H9 (cell line): ENCODE measurements around the gene ERC2. TPM values are rescaled to one million over a fixed set of nuclear protein-coding genes. Genes with fewer than 3 reads are reported as not detected.

Experiments used
- DNase-seq: peaks from one replicate; pipeline ENCODE4 v3.0.0-alpha.2; 2017
- H2AFZ ChIP-seq: one replicate; pipeline ENCODE4 v1.6.1; 2013; ENCODE audit warnings: mild to moderate bottlenecking, low read length, control low read depth, moderate library complexity
- H2AK5ac ChIP-seq: 2 replicates; pipeline ENCODE4 v1.6.1; 2013; ENCODE audit warnings: low read length, control low read depth, mixed read lengths; ENCODE audit not compliant: insufficient read length
- H2BK120ac ChIP-seq: one replicate; pipeline ENCODE4 v1.6.1; 2013; ENCODE audit warnings: low read depth, mild to moderate bottlenecking, low read length, control low read depth, inconsistent platforms; ENCODE audit not compliant: poor library complexity, severe bottlenecking
- H2BK12ac ChIP-seq: 2 replicates; pipeline ENCODE4 v1.6.1; 2013; ENCODE audit warnings: low read length, control low read depth, mixed read lengths, low read depth; ENCODE audit not compliant: insufficient read length
- H2BK15ac ChIP-seq: 2 replicates; pipeline ENCODE4 v1.6.1; 2013; ENCODE audit warnings: low read depth, low read length, control low read depth
- H2BK20ac ChIP-seq: one replicate; pipeline ENCODE4 v1.6.1; 2013; ENCODE audit warnings: low read depth, mild to moderate bottlenecking, low read length, control low read depth, inconsistent platforms; ENCODE audit not compliant: poor library complexity, severe bottlenecking
- H2BK5ac ChIP-seq: 2 replicates; pipeline ENCODE4 v1.6.1; 2013; ENCODE audit warnings: low read length, control low read depth, mixed read lengths; ENCODE audit not compliant: insufficient read length
- H3K14ac ChIP-seq: 2 replicates; pipeline ENCODE4 v1.6.1; 2013; ENCODE audit warnings: low read length, control low read depth; ENCODE audit not compliant: insufficient read depth
- H3K18ac ChIP-seq: 2 replicates; pipeline ENCODE4 v1.6.1; 2013; ENCODE audit warnings: low read depth, mild to moderate bottlenecking, mixed read lengths, low read length, control low read depth; ENCODE audit not compliant: insufficient read length
- H3K23ac ChIP-seq: 2 replicates; pipeline ENCODE4 v1.6.1; 2013; ENCODE audit warnings: low read length, control low read depth, mixed read lengths, low read depth; ENCODE audit not compliant: insufficient read length
- H3K23me2 ChIP-seq: 2 replicates; pipeline ENCODE4 v1.6.1; 2013; ENCODE audit warnings: low read depth, mild to moderate bottlenecking, mixed read lengths, low read length, control low read depth; ENCODE audit not compliant: insufficient read length, poor library complexity, severe bottlenecking
- H3K27ac ChIP-seq: 2 replicates; pipeline ENCODE4 v1.5.1; 2013; ENCODE audit warnings: low read length, control low read depth, mixed read lengths, low read depth; ENCODE audit not compliant: insufficient read length
- H3K27me3 ChIP-seq: 2 replicates; pipeline ENCODE4 v1.6.1; 2013; ENCODE audit warnings: low read length, control low read depth, inconsistent platforms; ENCODE audit not compliant: insufficient read depth
- H3K4ac ChIP-seq: 2 replicates; pipeline ENCODE4 v1.6.1; 2013; ENCODE audit warnings: low read depth, mild to moderate bottlenecking, control low read depth, inconsistent platforms, low read length, moderate library complexity
- H3K4me1 ChIP-seq: 2 replicates; pipeline ENCODE4 v1.6.1; 2013; ENCODE audit warnings: low read length, control low read depth, inconsistent platforms; ENCODE audit not compliant: insufficient read depth
- H3K4me2 ChIP-seq: 2 replicates; pipeline ENCODE4 v1.6.1; 2013; ENCODE audit warnings: low read length, control low read depth, mixed read lengths; ENCODE audit not compliant: insufficient read length, insufficient read depth
- H3K56ac ChIP-seq: 2 replicates; pipeline ENCODE4 v1.6.1; 2013; ENCODE audit warnings: low read depth, mild to moderate bottlenecking, mixed read lengths, low read length, control low read depth; ENCODE audit not compliant: insufficient read length
- H3K79me1 ChIP-seq: 2 replicates; pipeline ENCODE4 v1.6.1; 2013; ENCODE audit warnings: low read depth, mild to moderate bottlenecking, moderate library complexity, low read length, control low read depth, inconsistent platforms; ENCODE audit not compliant: insufficient read depth, poor library complexity, severe bottlenecking
- H3K79me2 ChIP-seq: 2 replicates; pipeline ENCODE4 v1.6.1; 2013; ENCODE audit warnings: low read length, control low read depth, inconsistent platforms; ENCODE audit not compliant: insufficient read depth
- H3K9ac ChIP-seq: 2 replicates; pipeline ENCODE4 v1.6.1; 2013; ENCODE audit warnings: low read length, control low read depth, mixed read lengths; ENCODE audit not compliant: insufficient read length; ENCODE audit errors: extremely low read depth
- H3K9me3 ChIP-seq: one replicate; pipeline ENCODE4 v1.6.1; 2013; ENCODE audit warnings: low read depth, low read length, inconsistent platforms; ENCODE audit not compliant: control insufficient read depth
- H3T11ph ChIP-seq: one replicate; pipeline ENCODE4 v1.6.1; 2013; ENCODE audit warnings: mild to moderate bottlenecking, low read length, control low read depth, inconsistent platforms
- H4K20me1 ChIP-seq: one replicate; pipeline ENCODE4 v1.6.1; 2013; ENCODE audit not compliant: control insufficient read depth, insufficient read length, insufficient read depth
- H4K5ac ChIP-seq: 2 replicates; pipeline ENCODE4 v1.6.1; 2013; ENCODE audit warnings: low read depth, mild to moderate bottlenecking, mixed read lengths, low read length, control low read depth; ENCODE audit not compliant: insufficient read length
- H4K8ac ChIP-seq: replicated peaks from 2 replicates; pipeline ENCODE4 v1.6.1; 2013; ENCODE audit warnings: low read length, control low read depth, mixed read lengths, low read depth; ENCODE audit not compliant: insufficient read length
- H4K91ac ChIP-seq: 2 replicates; pipeline ENCODE4 v1.6.1; 2013; ENCODE audit warnings: low read depth, mild to moderate bottlenecking, moderate library complexity, mixed read lengths, low read length, control low read depth; ENCODE audit not compliant: insufficient read length
- H3K27ac Mint-ChIP-seq, 3 experiments: 2 replicates in 2 of 3; 3 replicates in 1 of 3; pipeline ENCODE4 v1.8.0; 2020 to 2021; ENCODE audit warnings: mixed read lengths in 3 of 3, mild to moderate bottlenecking in 1 of 3, moderate library complexity in 1 of 3
- H3K27me3 Mint-ChIP-seq: 2 replicates; pipeline ENCODE4 v1.8.0; 2021; ENCODE audit warnings: low read depth, mild to moderate bottlenecking, moderate library complexity, mixed read lengths
- H3K36me3 Mint-ChIP-seq, 3 experiments: 2 replicates in 2 of 3; 3 replicates in 1 of 3; pipeline ENCODE4 v1.8.0; 2020 to 2021; ENCODE audit warnings: low read depth in 3 of 3, mixed read lengths in 3 of 3; ENCODE audit not compliant: insufficient read depth in 1 of 3
- H3K4me1 Mint-ChIP-seq, 2 experiments: 2 replicates each; pipeline ENCODE4 v1.8.0; 2020; ENCODE audit warnings: mixed read lengths in 2 of 2
- H3K4me3 Mint-ChIP-seq, 2 experiments: 2 replicates in 1 of 2; 3 replicates in 1 of 2; pipeline ENCODE4 v1.8.0; 2020 to 2021; ENCODE audit warnings: mild to moderate bottlenecking in 2 of 2, mixed read lengths in 2 of 2, moderate library complexity in 1 of 2
- H3K9me3 Mint-ChIP-seq, 2 experiments: 2 replicates in 1 of 2; 3 replicates in 1 of 2; pipeline ENCODE4 v1.8.0; 2020; ENCODE audit warnings: mild to moderate bottlenecking in 2 of 2, mixed read lengths in 2 of 2, moderate library complexity in 1 of 2
- WGBS: extraction: QIAGEN DNeasy Blood & Tissue Kit; methylation state at CpG from one replicate; pipeline ENCODE4 v1.1.7; 2013; ENCODE audit warnings: missing lambda C conversion rate, low lambda C conversion rate, mixed read lengths; ENCODE audit not compliant: insufficient read length; ENCODE audit errors: extremely low coverage; 5-methylcytosine and 5-hydroxymethylcytosine counted together
- total RNA-seq: library from RNA; stranded (reverse); gene quantifications from 2 replicates; pipeline ENCODE4 v1.2.1, GENCODE V29; 2021
- TF ChIP-seq, protein P1 (sequence below): fragments of 200-600 bp; sonication (generic); conservative IDR thresholded peaks from 3 replicates; pipeline ENCODE4 v1.8.0; 2021; ENCODE audit warnings: antibody characterized with exemption, mild to moderate bottlenecking

Gene ERC2
- total RNA-seq, 1 experiment from 2014 or later = 15.4 TPM

GRCh38 chr3:56291953-56292352 lies 176.3 kb downstream of the ERC2 start:
- H2BK12ac ChIP-seq = no peak overlapping the region
- H3K14ac ChIP-seq = no peak overlapping the region
- Mint-ChIP-seq H3K27me3 (no peaks in the 10 kb centered on the region), H3K9me3 (no peaks in the 10 kb centered on the region), H3K4me3 (no peak overlapping the region), H3K4me1 (peaks cover 43 to 45% of the 10 kb centered on the region in 2 experiments), H3K27ac (no peak overlapping the region), H3K36me3 (peaks cover 13 to 18% (median 14%) of the 10 kb centered on the region in 3 experiments; a peak in 6 of 7 replicates)
- H2BK15ac ChIP-seq = no peak overlapping the region
- no peak overlapping the region for H3T11ph ChIP-seq
- no peaks in the 10 kb centered on the region for H3K79me2 ChIP-seq
- no CpG with 5 or more reads among the region's 3 CpGs for WGBS
- H3K4me2 ChIP-seq = no peak overlapping the region
- H2BK20ac ChIP-seq = no peak overlapping the region
- TF ChIP-seq, protein P1, sequence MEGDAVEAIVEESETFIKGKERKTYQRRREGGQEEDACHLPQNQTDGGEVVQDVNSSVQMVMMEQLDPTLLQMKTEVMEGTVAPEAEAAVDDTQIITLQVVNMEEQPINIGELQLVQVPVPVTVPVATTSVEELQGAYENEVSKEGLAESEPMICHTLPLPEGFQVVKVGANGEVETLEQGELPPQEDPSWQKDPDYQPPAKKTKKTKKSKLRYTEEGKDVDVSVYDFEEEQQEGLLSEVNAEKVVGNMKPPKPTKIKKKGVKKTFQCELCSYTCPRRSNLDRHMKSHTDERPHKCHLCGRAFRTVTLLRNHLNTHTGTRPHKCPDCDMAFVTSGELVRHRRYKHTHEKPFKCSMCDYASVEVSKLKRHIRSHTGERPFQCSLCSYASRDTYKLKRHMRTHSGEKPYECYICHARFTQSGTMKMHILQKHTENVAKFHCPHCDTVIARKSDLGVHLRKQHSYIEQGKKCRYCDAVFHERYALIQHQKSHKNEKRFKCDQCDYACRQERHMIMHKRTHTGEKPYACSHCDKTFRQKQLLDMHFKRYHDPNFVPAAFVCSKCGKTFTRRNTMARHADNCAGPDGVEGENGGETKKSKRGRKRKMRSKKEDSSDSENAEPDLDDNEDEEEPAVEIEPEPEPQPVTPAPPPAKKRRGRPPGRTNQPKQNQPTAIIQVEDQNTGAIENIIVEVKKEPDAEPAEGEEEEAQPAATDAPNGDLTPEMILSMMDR = no peak
- no peak overlapping the region for H3K23ac ChIP-seq
- H2BK5ac ChIP-seq = no peak overlapping the region
- H2BK120ac ChIP-seq = no peak overlapping the region
- no peak overlapping the region for H4K8ac ChIP-seq
- no peaks in the 10 kb centered on the region for H3K23me2 ChIP-seq
- H3K79me1 ChIP-seq = no peaks in the 10 kb centered on the region
- no peak for DNase-seq
- no peak overlapping the region for H4K5ac ChIP-seq
- H2AK5ac ChIP-seq = no peak overlapping the region
- H2AFZ ChIP-seq = no peak overlapping the region
- H3K9ac ChIP-seq = no peak overlapping the region
- no peak overlapping the region for H4K91ac ChIP-seq
- no peak overlapping the region for H3K27ac ChIP-seq
- H4K20me1 ChIP-seq = no peaks in the 10 kb centered on the region
- H3K56ac ChIP-seq = no peak overlapping the region
- no peak overlapping the region for H3K18ac ChIP-seq
- H3K4me1 ChIP-seq = peaks cover 5% of the 10 kb centered on the region; the same call in 1 of the 2 replicates
- no peaks in the 10 kb centered on the region for H3K9me3 ChIP-seq
- H3K27me3 ChIP-seq = no peaks in the 10 kb centered on the region
- no peak overlapping the region for H3K4ac ChIP-seq
